Aorta (tissue), 5 donors: ENCODE results near the gene SULT4A1. TPM values are rescaled to one million over a fixed set of nuclear protein-coding genes. Genes with fewer than 3 reads are reported as not detected.

Source experiments
- ATAC-seq: fragments of 200-7000 bp; cut with Tn5 transposase; one replicate; pipeline ENCODE4 v1.9.1; 2022; ENCODE audit warnings: moderate library complexity; ENCODE audit not compliant: low FRiP score
- DNase-seq, 2 donors: peaks; one replicate each; pipeline ENCODE4 v3.0.0-alpha.2; 2020
- H3K27ac ChIP-seq, 2 donors: one replicate each; pipeline ENCODE4 v1.5.1; 2013; ENCODE audit warnings: low read length in 2 of 2, mild to moderate bottlenecking in 2 of 2, moderate library complexity in 2 of 2, control low read depth in 1 of 2, inconsistent platforms in 1 of 2, low read depth in 1 of 2
- H3K27me3 ChIP-seq, 2 donors: one replicate each; pipeline ENCODE4 v1.6.1; 2013; ENCODE audit warnings: control low read depth in 1 of 2, low read length in 1 of 2, mild to moderate bottlenecking in 1 of 2, moderate library complexity in 1 of 2; ENCODE audit not compliant: insufficient read depth in 2 of 2, control insufficient read depth in 1 of 2
- H3K36me3 ChIP-seq, 2 donors: one replicate each; pipeline ENCODE4 v1.6.1; 2013; ENCODE audit warnings: control low read depth in 1 of 2, low read length in 1 of 2, mild to moderate bottlenecking in 1 of 2; ENCODE audit not compliant: insufficient read depth in 2 of 2, control insufficient read depth in 1 of 2
- H3K4me1 ChIP-seq, 2 donors: one replicate each; pipeline ENCODE4 v1.6.1; 2013; ENCODE audit warnings: low read length in 2 of 2, control low read depth in 1 of 2, mild to moderate bottlenecking in 1 of 2, moderate library complexity in 1 of 2; ENCODE audit not compliant: insufficient read depth in 2 of 2, control insufficient read depth in 1 of 2
- H3K4me3 ChIP-seq, 2 donors: one replicate each; pipeline ENCODE4 v1.5.1; 2013; ENCODE audit warnings: low read length in 2 of 2, control low read depth in 1 of 2, mild to moderate bottlenecking in 1 of 2
- H3K9me3 ChIP-seq: one replicate; pipeline ENCODE4 v1.6.1; 2013; ENCODE audit warnings: mild to moderate bottlenecking, low read length; ENCODE audit not compliant: control insufficient read depth
- WGBS, 2 donors: extraction: QIAGEN DNeasy Blood & Tissue Kit; methylation state at CpG; one replicate each; pipeline ENCODE4 v1.1.7; 2013; 5-methylcytosine and 5-hydroxymethylcytosine counted together
- intact Hi-C, 2 donors: fragments of 100-400 bp; cut with DNase I; formaldehyde crosslinking; loops; one replicate each; pipeline versions ENCODE4 v1.14.2 to v1.15.0; 2022
- polyA plus RNA-seq, 2 donors: library from polyadenylated mRNA; stranded (reverse); fragments of 200-250 nt; gene quantifications; one replicate each; pipeline ENCODE4 v1.2.3, GENCODE V29; 2013
- total RNA-seq, 2 donors: library from RNA; stranded (reverse); fragmentation: NEBNext Ultra II Directional; extraction: Animal tissue kit (Norgen Biotek cat#: 25700); gene quantifications; one replicate each; pipeline ENCODE4 v1.2.1, GENCODE V29; 2021
- donor health status: healthy with polysubstance abuse.
- donor health status: Bipolar disorder and iron deficiency.
- donor health status: DM: no; HTN: no; CAD: no.
- donor health status: DM: no; HTN: no; CAD: no.
- donor health status: DM: yes; HTN: yes; CAD: no.

The SULT4A1 gene
- total and polyA plus RNA-seq, 4 donors, result 2.6 TPM; not detected in 3

- Histone ChIP-seq H3K27ac (no peak overlapping the region), H3K4me3 (no peak overlapping the region), H3K27me3 (no peaks in the 10 kb centered on the region), H3K4me1 (no peaks in the 10 kb centered on the region), H3K9me3 (peaks cover 1% of the 10 kb centered on the region), H3K36me3 (no peaks in the 10 kb centered on the region)
- DNase-seq (no peak), ATAC-seq (no peak)
- 83 to 84% methylated on average over 13 of the region's 13 CpGs for whole genome bisulfite sequencing, 2 donors
- intact Hi-C loops, result loop anchor here in 1 of 2 donors (10.0 kb wide), 2 partner anchors 135 to 425 kb away; partner anchors contain the start of gene SAMM50
Measured at GRCh38 chr22:43819931-43820640, 42.2 kb downstream of the SULT4A1 start.

GRCh38 chr22:43819421-43819921 is 42.8 kb downstream of the SULT4A1 start:
- H3K4me3 ChIP-seq, result no peak overlapping the region
- H3K9me3 ChIP-seq, result peaks cover 1% of the 10 kb centered on the region
- no peak for DNase-seq
- H3K4me1 ChIP-seq, result no peaks in the 10 kb centered on the region
- no peaks in the 10 kb centered on the region for H3K36me3 ChIP-seq
- no peak overlapping the region for H3K27ac ChIP-seq
- no peak for ATAC-seq
- no peaks in the 10 kb centered on the region for H3K27me3 ChIP-seq
- intact Hi-C loops, result loop anchor here in 1 of 2 donors (10.0 kb wide), 1 partner anchor 135 kb away; the partner anchor contains the start of gene SAMM50
- WGBS, 2 donors, result 88 to 90% methylated on average over 12 of the region's 12 CpGs

GRCh38 chr22:43818981-43819380 is 43.3 kb downstream of the SULT4A1 start:
- Histone ChIP-seq H3K9me3 (peaks cover 1% of the 10 kb centered on the region), H3K36me3 (no peaks in the 10 kb centered on the region), H3K4me3 (no peak overlapping the region), H3K27ac (no peak overlapping the region), H3K27me3 (no peaks in the 10 kb centered on the region), H3K4me1 (no peaks in the 10 kb centered on the region)
- WGBS, 2 donors, result 90 to 91% methylated on average over 11 of the region's 11 CpGs
- intact Hi-C loops, result loop anchor here in 1 of 2 donors (10.0 kb wide), 1 partner anchor 136 kb away; the partner anchor contains the start of gene SAMM50
- DNase-seq, result no peak
- ATAC-seq, result no peak

- H3K4me1 ChIP-seq, result no peaks in the 10 kb centered on the region
- intact Hi-C loops, result loop anchor here in 1 of 2 donors (10.0 kb wide), 1 partner anchor 137 kb away; the partner anchor contains the start of gene SAMM50
- H3K27me3 ChIP-seq, result no peaks in the 10 kb centered on the region
- 95 to 98% methylated on average over 9 of the region's 9 CpGs for WGBS, 2 donors
- no peak overlapping the region for H3K27ac ChIP-seq
- no peaks in the 10 kb centered on the region for H3K36me3 ChIP-seq
- DNase-seq (no peak), ATAC-seq (no peak)
- no peak overlapping the region for H3K4me3 ChIP-seq
- peaks cover 1% of the 10 kb centered on the region for H3K9me3 ChIP-seq
Measured at GRCh38 chr22:43817402-43817801, 44.9 kb downstream of the SULT4A1 start.

GRCh38 chr22:43814264-43814663 is 48.0 kb downstream of the SULT4A1 start:
- 96 to 97% methylated on average over 5 of the region's 5 CpGs for WGBS, 2 donors
- Histone ChIP-seq H3K4me3 (no peak overlapping the region), H3K27ac (no peak overlapping the region), H3K9me3 (peaks cover 1% of the 10 kb centered on the region), H3K4me1 (peaks cover 0 to 1% of the 10 kb centered on the region in 2 donors), H3K36me3 (no peaks in the 10 kb centered on the region), H3K27me3 (no peaks in the 10 kb centered on the region)
- intact Hi-C loops, result loop anchor here in 1 of 2 donors (10.0 kb wide), 1 partner anchor 141 kb away; the partner anchor contains the start of gene SAMM50
- DNase-seq, result no peak
- no peak for ATAC-seq

GRCh38 chr22:43812890-43813289 is 49.4 kb downstream of the SULT4A1 start:
- DNase-seq, result no peak
- H3K27ac ChIP-seq, result no peak overlapping the region
- H3K9me3 ChIP-seq, result peaks cover 1% of the 10 kb centered on the region
- H3K4me3 ChIP-seq, result peak overlapping the region; percentile 63 to 78
- 11 to 12% methylated on average over 6 of the region's 6 CpGs for WGBS, 2 donors
- intact Hi-C loops, result loop anchor here in 1 of 2 donors (10.0 kb wide), 1 partner anchor 142 kb away; the partner anchor contains the start of gene SAMM50
- peak; percentile 24 for ATAC-seq
- no peaks in the 10 kb centered on the region for H3K27me3 ChIP-seq
- no peaks in the 10 kb centered on the region for H3K36me3 ChIP-seq
- peaks cover 0 to 1% of the 10 kb centered on the region in 2 donors for H3K4me1 ChIP-seq

GRCh38 chr22:43812149-43812842 is 50.0 kb downstream of the SULT4A1 start, which contains the start of gene EFCAB6:
EFCAB6 (minus strand) TSS chr22:43812305; CDS start chr22:43782318, 29,987 bp downstream.
- H3K27ac ChIP-seq, result peak within 1 kb of the TSS in 1 of 2 donors; percentile 47
- peak within 1 kb of the TSS; percentile 63 to 88 for H3K4me3 ChIP-seq
- H3K27me3 ChIP-seq, result no peaks in the 10 kb centered on the region
- DNase-seq (peak; percentile 95 to 96), ATAC-seq (peak; percentile 97)
- H3K9me3 ChIP-seq, result peaks cover 1% of the 10 kb centered on the region
- intact Hi-C loops, result loop anchor here in 1 of 2 donors (10.0 kb wide), 1 partner anchor 143 kb away; the partner anchor contains the start of gene SAMM50
- H3K36me3 ChIP-seq, result no peaks in the 10 kb centered on the region
- WGBS, 2 donors, result 1% methylated on average over 55 of the region's 55 CpGs
- H3K4me1 ChIP-seq, result peaks cover 0 to 1% of the 10 kb centered on the region in 2 donors

- peak overlapping the region; percentile 63 to 88 for H3K4me3 ChIP-seq
- H3K27me3 ChIP-seq, result no peaks in the 10 kb centered on the region
- H3K36me3 ChIP-seq, result no peaks in the 10 kb centered on the region
- no peak for DNase-seq
- 0 to 1% methylated on average over 21 of the region's 21 CpGs for WGBS, 2 donors
- H3K9me3 ChIP-seq, result peaks cover 1% of the 10 kb centered on the region
- ATAC-seq, result peak; percentile 76
- intact Hi-C loops, result loop anchor here in 1 of 2 donors (10.0 kb wide), 1 partner anchor 143 kb away; the partner anchor contains the start of gene SAMM50
- H3K27ac ChIP-seq, result no peak overlapping the region
- peaks cover 0 to 1% of the 10 kb centered on the region in 2 donors for H3K4me1 ChIP-seq
Measured at GRCh38 chr22:43811777-43812148, 50.5 kb downstream of the SULT4A1 start.
